WERI-Rb-1 (cell line): ENCODE measurements around the gene PARD3B.

Source experiments
- DNase-seq: peaks from one replicate; pipeline ENCODE4 v3.0.0-alpha.2; 2020
- H3K27ac ChIP-seq: fragments of 250-450 bp; sonication (Bioruptor Pico); 2 replicates; pipeline ENCODE4 v1.5.1; 2020; ENCODE audit warnings: mild to moderate bottlenecking, moderate library complexity
- H3K27me3 ChIP-seq: fragments of 250-450 bp; sonication (Bioruptor Pico); 2 replicates; pipeline ENCODE4 v1.5.1; 2021; ENCODE audit warnings: mild to moderate bottlenecking, low read depth, moderate library complexity; ENCODE audit not compliant: insufficient read depth, severe bottlenecking
- H3K36me3 ChIP-seq: fragments of 250-450 bp; sonication (Bioruptor Pico); 2 replicates; pipeline ENCODE4 v1.5.1; 2020; ENCODE audit warnings: mild to moderate bottlenecking, moderate library complexity
- H3K4me3 ChIP-seq: 2 replicates; pipeline ENCODE4 v1.5.1; 2011; ENCODE audit warnings: low read depth, mild to moderate bottlenecking, control low read depth, low read length
- H3K9me3 ChIP-seq: fragments of 250-450 bp; sonication (Bioruptor Pico); 2 replicates; pipeline ENCODE4 v1.5.1; 2021; ENCODE audit warnings: mild to moderate bottlenecking, moderate library complexity; ENCODE audit not compliant: severe bottlenecking
- CTCF ChIP-seq: IDR thresholded peaks from 2 replicates; pipeline ENCODE4 v1.5.1; 2011; ENCODE audit warnings: low read depth, mild to moderate bottlenecking, control low read depth, inconsistent platforms, low read length

Gene PARD3B

GRCh38 chr2:205646680-205647079, 1101.4 kb downstream of the PARD3B start:
- H3K9me3 ChIP-seq = no peaks in the 10 kb centered on the region

GRCh38 chr2:205650450-205650849, 1105.2 kb downstream of the PARD3B start:
- no peaks in the 10 kb centered on the region for H3K27me3 ChIP-seq
- no peak for TF ChIP-seq CTCF
- H3K4me3 ChIP-seq = no peak overlapping the region
- DNase-seq = no peak
- H3K9me3 ChIP-seq = no peaks in the 10 kb centered on the region
- H3K27ac ChIP-seq = no peak overlapping the region
- no peaks in the 10 kb centered on the region for H3K36me3 ChIP-seq

More at GRCh38 chr2:205646680-205647079, 1101.4 kb downstream of the PARD3B start:
- H3K4me3 ChIP-seq = no peak overlapping the region
- no peaks in the 10 kb centered on the region for H3K36me3 ChIP-seq
- no peak for TF ChIP-seq CTCF
- DNase-seq = no peak
- H3K27me3 ChIP-seq = no peaks in the 10 kb centered on the region
- H3K27ac ChIP-seq = no peak overlapping the region

- DNase-seq = no peak
- no peaks in the 10 kb centered on the region for H3K9me3 ChIP-seq
- no peaks in the 10 kb centered on the region for H3K27me3 ChIP-seq
- H3K36me3 ChIP-seq = no peaks in the 10 kb centered on the region
- no peak overlapping the region for H3K4me3 ChIP-seq
- no peak overlapping the region for H3K27ac ChIP-seq
- no peak for TF ChIP-seq CTCF
Measured at GRCh38 chr2:205650931-205651330, 1105.7 kb downstream of the PARD3B start.

- Histone ChIP-seq H3K9me3 (no peaks in the 10 kb centered on the region), H3K27ac (no peak overlapping the region), H3K36me3 (no peaks in the 10 kb centered on the region), H3K4me3 (no peak overlapping the region), H3K27me3 (no peaks in the 10 kb centered on the region)
- DNase-seq = no peak
- TF ChIP-seq CTCF = no peak
Measured at GRCh38 chr2:205651719-205652118, 1106.4 kb downstream of the PARD3B start.

- H3K9me3 ChIP-seq = no peaks in the 10 kb centered on the region
- no peak overlapping the region for H3K4me3 ChIP-seq
- no peaks in the 10 kb centered on the region for H3K36me3 ChIP-seq
- TF ChIP-seq CTCF = no peak
- H3K27me3 ChIP-seq = no peaks in the 10 kb centered on the region
- no peak for DNase-seq
- H3K27ac ChIP-seq = no peak overlapping the region
Measured at GRCh38 chr2:205654878-205655605, 1109.8 kb downstream of the PARD3B start.
